Pancreas (tissue), 10 donors: ENCODE measurements around the gene MTREX. TPM values are rescaled to one million over a fixed set of nuclear protein-coding genes. Genes with fewer than 3 reads are reported as not detected.

ENCODE experiments used
- ATAC-seq, 4 donors: fragments of 200-7000 bp; cut with Tn5 transposase; one replicate each; pipeline versions ENCODE4 v1.8.0 to v1.9.1; 2020; ENCODE audit warnings: mild to moderate bottlenecking in 4 of 4, moderate library complexity in 4 of 4
- DNase-seq, 6 donors: peaks; one replicate each; pipeline ENCODE4 v3.0.0-alpha.2; 2020
- FAIRE-seq: peaks from 2 replicates; lab custom pipeline; 2012; peaks lifted over from hg19 to GRCh38; lab: Jason Lieb, UNC
- H3K27ac ChIP-seq, 4 donors: fragments of 200-600 bp; sonication (generic); 1 replicate in 3 of 4; 2 replicates in 1 of 4; pipeline versions ENCODE4 v1.5.0 to v1.8.0; 2020
- H3K27me3 ChIP-seq, 4 donors: fragments of 200-600 bp; one replicate each; pipeline ENCODE4 v1.8.0; 2021
- H3K36me3 ChIP-seq, 3 donors: fragments of 200-600 bp; sonication (generic) in 1 of 3; one replicate each; pipeline versions ENCODE4 v1.5.0 to v1.8.0; 2020 to 2021
- H3K4me1 ChIP-seq, 3 donors: fragments of 200-600 bp; one replicate each; pipeline ENCODE4 v1.8.0; 2021
- H3K4me3 ChIP-seq, 4 donors: fragments of 200-600 bp; sonication (generic) in 2 of 4; one replicate each; pipeline versions ENCODE4 v1.5.0 to v1.8.0; 2020 to 2021
- H3K9me3 ChIP-seq, 4 donors: fragments of 200-600 bp; one replicate each; pipeline ENCODE4 v1.8.0; 2021
- WGBS, 2 donors: extraction: QIAGEN DNeasy Blood & Tissue Kit; methylation state at CpG; one replicate each; pipeline ENCODE4 v1.1.7; 2013; 5-methylcytosine and 5-hydroxymethylcytosine counted together
- intact Hi-C, 3 donors: fragments of 100-400 bp; cut with DNase I; formaldehyde crosslinking; loops; one replicate each; pipeline versions ENCODE4 v1.11.1 to v1.14.2; 2022
- polyA plus RNA-seq, 2 donors: library from polyadenylated mRNA; stranded (reverse); fragments of 200-250 nt; gene quantifications; one replicate each; pipeline ENCODE4 v1.2.3, GENCODE V29; 2013
- total RNA-seq, 6 donors: library from RNA; stranded (reverse); fragmentation: NEBNext Ultra II Directional in 4 of 6; extraction: Animal tissue kit (Norgen Biotek cat#: 25700) in 4 of 6; gene quantifications; one replicate each; pipeline versions ENCODE4 v1.2.1 to v1.2.4, GENCODE V29; 2021 to 2023
- TF ChIP-seq, protein P1 (sequence below), 4 donors: fragments of 200-600 bp; sonication (generic) in 3 of 4; IDR thresholded peaks; one replicate each; pipeline versions ENCODE4 v1.5.0 to v1.8.0; 2021; ENCODE audit warnings: antibody characterized with exemption in 4 of 4
- donor health status: healthy with polysubstance abuse.
- donor health status: DM: no; HTN: no; CAD: no; lungs with moderate emphysema.
- donor health status: DM: no; HTN: no; CAD: no.
- donor health status: control.
- donor health status: control.
- donor health status: Bipolar disorder and iron deficiency.
- donor health status: DM: yes; HTN: yes; CAD: no.
- donor health status: DM: no; HTN: no; CAD: no.
- donor health status: DM: no; HTN: no; CAD: no.
- donor health status: DM: yes; HTN: yes; CAD: no.

MTREX gene
- total and polyA plus RNA-seq, 8 donors, result 13.1 to 36.0 (median 30.7) TPM

- ATAC-seq (no peak), DNase-seq (no peak), FAIRE-seq (no peak)
- Histone ChIP-seq H3K27me3 (no peaks in the 10 kb centered on the region), H3K4me1 (no peaks in the 10 kb centered on the region), H3K27ac (no peak overlapping the region), H3K36me3 (no peaks in the 10 kb centered on the region), H3K9me3 (no peaks in the 10 kb centered on the region), H3K4me3 (no peak overlapping the region)
- TF ChIP-seq, protein P1, sequence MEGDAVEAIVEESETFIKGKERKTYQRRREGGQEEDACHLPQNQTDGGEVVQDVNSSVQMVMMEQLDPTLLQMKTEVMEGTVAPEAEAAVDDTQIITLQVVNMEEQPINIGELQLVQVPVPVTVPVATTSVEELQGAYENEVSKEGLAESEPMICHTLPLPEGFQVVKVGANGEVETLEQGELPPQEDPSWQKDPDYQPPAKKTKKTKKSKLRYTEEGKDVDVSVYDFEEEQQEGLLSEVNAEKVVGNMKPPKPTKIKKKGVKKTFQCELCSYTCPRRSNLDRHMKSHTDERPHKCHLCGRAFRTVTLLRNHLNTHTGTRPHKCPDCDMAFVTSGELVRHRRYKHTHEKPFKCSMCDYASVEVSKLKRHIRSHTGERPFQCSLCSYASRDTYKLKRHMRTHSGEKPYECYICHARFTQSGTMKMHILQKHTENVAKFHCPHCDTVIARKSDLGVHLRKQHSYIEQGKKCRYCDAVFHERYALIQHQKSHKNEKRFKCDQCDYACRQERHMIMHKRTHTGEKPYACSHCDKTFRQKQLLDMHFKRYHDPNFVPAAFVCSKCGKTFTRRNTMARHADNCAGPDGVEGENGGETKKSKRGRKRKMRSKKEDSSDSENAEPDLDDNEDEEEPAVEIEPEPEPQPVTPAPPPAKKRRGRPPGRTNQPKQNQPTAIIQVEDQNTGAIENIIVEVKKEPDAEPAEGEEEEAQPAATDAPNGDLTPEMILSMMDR (IDR thresholded peaks at IDR 0.05), result no peak
- WGBS, 2 donors, result 71 to 75% methylated on average over 8 of the region's 8 CpGs
- intact Hi-C loops, result no loop called here
Measured at GRCh38 chr5:55446640-55447351, 139.0 kb downstream of the MTREX start.

- Histone ChIP-seq H3K36me3 (no peaks in the 10 kb centered on the region), H3K27me3 (no peaks in the 10 kb centered on the region), H3K9me3 (no peaks in the 10 kb centered on the region), H3K27ac (no peak overlapping the region), H3K4me1 (peaks cover 0 to 3% (median 0%) of the 10 kb centered on the region in 3 donors), H3K4me3 (no peak overlapping the region)
- FAIRE-seq (no peak), ATAC-seq (no peak), DNase-seq (no peak)
- TF ChIP-seq, protein P1 (IDR thresholded peaks at IDR 0.05), result no peak
- WGBS, 2 donors, result 76 to 89% methylated on average over 4 of the region's 4 CpGs
- intact Hi-C loops, result no loop called here
Measured at GRCh38 chr5:55450050-55450765, 142.4 kb downstream of the MTREX start.

DNA sequence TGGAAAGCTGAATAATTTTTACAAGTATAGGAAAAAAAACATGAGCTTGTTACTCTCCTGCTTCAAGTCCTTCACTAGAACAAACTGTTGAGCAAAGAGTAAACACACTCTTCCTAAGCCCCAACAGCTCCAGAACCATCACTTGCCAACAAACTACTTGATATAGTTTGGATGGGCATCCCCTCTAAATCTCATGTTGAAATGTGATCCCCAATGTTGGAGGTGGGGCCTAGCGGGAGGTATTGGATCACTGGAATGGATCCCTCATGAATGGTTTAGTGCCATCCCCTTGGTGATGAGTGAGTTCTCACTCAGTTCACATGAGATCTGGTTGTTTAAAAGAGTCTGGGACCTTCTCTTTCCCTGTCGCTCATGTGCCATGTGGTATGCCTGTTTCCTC is 144.2 kb downstream of the MTREX start:
- no peaks in the 10 kb centered on the region for H3K36me3 ChIP-seq
- H3K27me3 ChIP-seq, result no peaks in the 10 kb centered on the region
- 96 to 97% methylated on average over 2 of the region's 2 CpGs for WGBS, 2 donors
- no peak for ATAC-seq
- intact Hi-C loops, result no loop called here
- FAIRE-seq, result no peak
- TF ChIP-seq, protein P1 (IDR thresholded peaks at IDR 0.05), result no peak
- no peaks in the 10 kb centered on the region for H3K9me3 ChIP-seq
- no peak overlapping the region for H3K27ac ChIP-seq
- DNase-seq, result no peak
- no peak overlapping the region for H3K4me3 ChIP-seq
- H3K4me1 ChIP-seq, result peaks cover 0 to 9% (median 0%) of the 10 kb centered on the region in 3 donors

DNA sequence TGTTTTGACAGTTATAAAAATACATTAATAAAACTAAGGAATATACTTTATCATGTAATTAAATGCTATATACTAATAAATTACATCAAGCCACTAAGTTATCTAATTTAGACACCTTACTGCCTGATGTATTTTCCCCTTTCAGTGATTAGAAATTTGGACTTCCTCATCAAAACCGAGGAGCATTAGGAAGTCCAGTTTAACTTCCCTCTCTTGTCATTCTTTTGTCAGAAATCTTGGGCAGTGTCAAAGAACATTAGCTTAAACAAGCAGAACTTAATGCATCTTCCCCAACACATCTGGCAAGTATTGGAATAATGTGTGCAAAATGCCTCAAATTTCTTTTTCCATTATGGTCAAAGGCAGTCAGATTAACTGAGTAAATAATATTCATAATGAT is 145.4 kb downstream of the MTREX start:
- no peaks in the 10 kb centered on the region for H3K27me3 ChIP-seq
- TF ChIP-seq, protein P1 (IDR thresholded peaks at IDR 0.05), result no peak
- ATAC-seq (no peak), DNase-seq (no peak), FAIRE-seq (no peak)
- intact Hi-C loops, result no loop called here
- H3K27ac ChIP-seq, result no peak overlapping the region
- H3K4me1 ChIP-seq, result peaks cover 0 to 9% (median 0%) of the 10 kb centered on the region in 3 donors
- H3K9me3 ChIP-seq, result no peaks in the 10 kb centered on the region
- WGBS, 2 donors, result 51 to 64% methylated on average over 1 of the region's 1 CpG
- no peak overlapping the region for H3K4me3 ChIP-seq
- no peaks in the 10 kb centered on the region for H3K36me3 ChIP-seq

- no peak for FAIRE-seq
- Histone ChIP-seq H3K27me3 (no peaks in the 10 kb centered on the region), H3K9me3 (no peaks in the 10 kb centered on the region), H3K4me1 (peaks cover 0 to 9% (median 0%) of the 10 kb centered on the region in 3 donors), H3K36me3 (peaks cover 0 to under 1% (median 0%) of the 10 kb centered on the region in 3 donors), H3K4me3 (no peak overlapping the region), H3K27ac (no peak overlapping the region)
- TF ChIP-seq, protein P1 (IDR thresholded peaks at IDR 0.05), result no peak
- DNase-seq, result no peak
- ATAC-seq, result no peak
- WGBS, 2 donors, result 60 to 62% methylated on average over 2 of the region's 2 CpGs
- intact Hi-C loops, result no loop called here
Measured at GRCh38 chr5:55454282-55454681, 146.5 kb downstream of the MTREX start.
